Glutamatergic neuron (in vitro differentiated cells): Measurements from ENCODE around the gene MLLT1. TPM values are rescaled to one million over a fixed set of nuclear protein-coding genes. Genes with fewer than 3 reads are reported as not detected.
A peak's percentile ranks its signal among the peaks of the same experiment; 100 is the strongest.

Source experiments
- DNase-seq: peaks from one replicate; pipeline ENCODE4 v3.0.0; 2022
- H3K27ac Mint-ChIP-seq: one replicate; pipeline ENCODE4 v1.8.0; 2020; ENCODE audit warnings: mild to moderate bottlenecking, mixed read lengths, inconsistent platforms; ENCODE audit not compliant: unreplicated experiment
- H3K27me3 Mint-ChIP-seq: one replicate; pipeline ENCODE4 v1.8.0; 2020; ENCODE audit warnings: mild to moderate bottlenecking, moderate library complexity, mixed read lengths, inconsistent platforms; ENCODE audit not compliant: unreplicated experiment
- H3K36me3 Mint-ChIP-seq: one replicate; pipeline ENCODE4 v1.8.0; 2020; ENCODE audit warnings: mild to moderate bottlenecking, mixed read lengths, inconsistent platforms; ENCODE audit not compliant: unreplicated experiment
- H3K4me1 Mint-ChIP-seq: one replicate; pipeline ENCODE4 v1.8.0; 2020; ENCODE audit warnings: mild to moderate bottlenecking, low read depth, mixed read lengths, inconsistent platforms; ENCODE audit not compliant: unreplicated experiment
- H3K4me3 Mint-ChIP-seq: one replicate; pipeline ENCODE4 v1.8.0; 2020; ENCODE audit warnings: mild to moderate bottlenecking, mixed read lengths, inconsistent platforms; ENCODE audit not compliant: unreplicated experiment
- H3K9me3 Mint-ChIP-seq: one replicate; pipeline ENCODE4 v1.8.0; 2020; ENCODE audit warnings: mild to moderate bottlenecking, moderate library complexity, mixed read lengths, inconsistent platforms; ENCODE audit not compliant: unreplicated experiment
- total RNA-seq: library from RNA; stranded (reverse); fragmentation: NEBNext Ultra II Directional; extraction: Animal tissue kit (Norgen Biotek cat#: 25700); gene quantifications from one replicate; pipeline ENCODE4 v1.2.1, GENCODE V29; 2021; ENCODE audit not compliant: unreplicated experiment
- TF ChIP-seq, protein P1 (sequence below): fragments of 200-600 bp; sonication (generic); IDR thresholded peaks from one replicate; pipeline ENCODE4 v1.5.0; 2021; ENCODE audit not compliant: partially characterized antibody, unreplicated experiment

The MLLT1 gene
- total RNA-seq, 1 donor from 2014 or later, result 52.9 TPM

DNA sequence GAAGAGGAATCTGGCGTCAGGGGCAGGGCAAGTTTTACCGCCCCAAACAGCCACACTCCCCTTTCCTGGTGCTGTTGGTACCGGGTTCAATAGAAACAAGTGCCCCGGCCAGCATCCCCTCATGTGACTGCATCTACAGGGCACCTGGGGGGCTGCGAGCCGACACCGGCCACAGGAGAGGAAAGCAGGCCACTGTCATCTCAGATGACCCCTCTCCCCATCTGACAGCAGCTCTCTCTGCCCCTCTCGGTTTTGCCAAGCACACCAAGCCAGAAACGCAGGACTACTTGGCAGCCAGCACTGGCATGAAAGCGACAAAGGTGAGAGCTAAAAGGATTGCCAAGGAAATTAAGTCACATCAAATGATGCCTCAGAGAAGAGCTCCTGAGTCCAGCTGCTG lies 37.1 kb downstream of the MLLT1 start:
- H3K9me3 Mint-ChIP-seq, result peaks cover 17% of the 10 kb centered on the region
- peak overlapping the region; percentile 73 for H3K27ac Mint-ChIP-seq
- H3K4me1 Mint-ChIP-seq, result peaks cover 45% of the 10 kb centered on the region
- peaks cover 15% of the 10 kb centered on the region for H3K36me3 Mint-ChIP-seq
- TF ChIP-seq, protein P1, sequence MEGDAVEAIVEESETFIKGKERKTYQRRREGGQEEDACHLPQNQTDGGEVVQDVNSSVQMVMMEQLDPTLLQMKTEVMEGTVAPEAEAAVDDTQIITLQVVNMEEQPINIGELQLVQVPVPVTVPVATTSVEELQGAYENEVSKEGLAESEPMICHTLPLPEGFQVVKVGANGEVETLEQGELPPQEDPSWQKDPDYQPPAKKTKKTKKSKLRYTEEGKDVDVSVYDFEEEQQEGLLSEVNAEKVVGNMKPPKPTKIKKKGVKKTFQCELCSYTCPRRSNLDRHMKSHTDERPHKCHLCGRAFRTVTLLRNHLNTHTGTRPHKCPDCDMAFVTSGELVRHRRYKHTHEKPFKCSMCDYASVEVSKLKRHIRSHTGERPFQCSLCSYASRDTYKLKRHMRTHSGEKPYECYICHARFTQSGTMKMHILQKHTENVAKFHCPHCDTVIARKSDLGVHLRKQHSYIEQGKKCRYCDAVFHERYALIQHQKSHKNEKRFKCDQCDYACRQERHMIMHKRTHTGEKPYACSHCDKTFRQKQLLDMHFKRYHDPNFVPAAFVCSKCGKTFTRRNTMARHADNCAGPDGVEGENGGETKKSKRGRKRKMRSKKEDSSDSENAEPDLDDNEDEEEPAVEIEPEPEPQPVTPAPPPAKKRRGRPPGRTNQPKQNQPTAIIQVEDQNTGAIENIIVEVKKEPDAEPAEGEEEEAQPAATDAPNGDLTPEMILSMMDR, result no peak
- DNase-seq, result no peak
- H3K4me3 Mint-ChIP-seq, result no peak overlapping the region
- peaks cover 9% of the 10 kb centered on the region for H3K27me3 Mint-ChIP-seq

DNA sequence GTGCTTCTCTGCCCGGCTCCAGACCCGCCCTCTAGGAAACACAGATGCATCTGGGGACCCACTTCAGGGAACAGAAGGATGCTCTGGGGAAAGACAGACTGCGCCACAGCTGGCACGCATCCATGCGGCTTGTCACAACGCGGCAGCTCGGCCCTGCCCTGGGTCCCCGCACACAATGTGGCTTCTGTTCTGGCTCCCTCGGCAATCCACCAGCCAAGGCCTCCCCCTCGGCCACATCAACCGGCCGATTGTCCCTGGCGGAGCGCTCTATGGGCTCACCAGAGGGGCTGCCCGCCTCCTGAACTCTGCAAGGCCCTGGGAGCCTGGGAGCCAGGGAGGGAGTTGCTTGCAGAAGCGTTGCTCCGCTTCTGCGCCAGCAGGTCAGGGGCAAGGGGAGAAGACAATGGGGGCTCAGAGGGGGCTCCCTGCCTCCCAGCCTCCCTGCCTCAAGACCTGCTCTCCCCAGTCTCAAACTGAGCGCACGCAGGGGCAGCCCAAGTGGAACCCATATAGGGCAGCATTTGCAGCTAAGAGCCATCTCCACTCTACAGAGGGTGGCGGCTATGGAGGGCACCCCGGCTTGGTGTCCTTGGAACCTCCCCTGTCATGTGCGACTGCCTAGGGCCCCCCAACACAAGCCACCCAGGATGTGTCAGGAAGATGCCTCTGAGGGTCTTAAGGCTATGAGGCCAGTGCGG lies 37.9 kb downstream of the MLLT1 start:
- H3K4me3 Mint-ChIP-seq, result no peak overlapping the region

DNA sequence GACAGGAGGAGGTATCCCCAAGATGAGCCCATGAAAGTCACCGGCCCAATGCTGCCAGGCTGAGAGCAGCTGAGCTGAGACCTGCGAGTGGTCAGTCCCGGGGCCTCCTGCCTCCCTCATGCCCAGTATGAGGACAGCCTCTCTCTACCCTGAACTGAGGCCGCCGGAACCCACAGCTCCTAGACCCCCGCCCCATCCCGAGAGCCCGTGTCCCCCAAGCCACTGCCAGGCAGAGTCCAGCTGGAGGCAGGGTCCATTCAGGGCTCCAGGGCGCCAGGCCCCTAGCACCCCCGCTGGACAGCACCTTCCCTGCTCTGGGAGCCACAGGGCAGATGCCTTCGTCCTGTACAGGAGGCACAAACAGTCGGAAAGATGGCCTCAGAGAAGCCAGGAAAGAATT lies 38.7 kb downstream of the MLLT1 start:
- H3K27ac Mint-ChIP-seq, result peak overlapping the region; percentile 68
- peaks cover 8% of the 10 kb centered on the region for H3K9me3 Mint-ChIP-seq
- peaks cover 47% of the 10 kb centered on the region for H3K4me1 Mint-ChIP-seq
- H3K27me3 Mint-ChIP-seq, result peaks cover 9% of the 10 kb centered on the region
- peak overlapping the region; percentile 25 for H3K4me3 Mint-ChIP-seq
- no peak for DNase-seq
- TF ChIP-seq, protein P1, result no peak
- H3K36me3 Mint-ChIP-seq, result peaks cover under 1% of the 10 kb centered on the region

More for the DNA sequence above, 37.9 kb downstream of the MLLT1 start:
- Mint-ChIP-seq H3K27me3 (peaks cover 9% of the 10 kb centered on the region), H3K27ac (peak overlapping the region; percentile 73), H3K9me3 (peaks cover 13% of the 10 kb centered on the region), H3K36me3 (peaks cover 8% of the 10 kb centered on the region), H3K4me1 (peaks cover 45% of the 10 kb centered on the region)
- DNase-seq, result peak; percentile 50
- TF ChIP-seq, protein P1, result no peak

DNA sequence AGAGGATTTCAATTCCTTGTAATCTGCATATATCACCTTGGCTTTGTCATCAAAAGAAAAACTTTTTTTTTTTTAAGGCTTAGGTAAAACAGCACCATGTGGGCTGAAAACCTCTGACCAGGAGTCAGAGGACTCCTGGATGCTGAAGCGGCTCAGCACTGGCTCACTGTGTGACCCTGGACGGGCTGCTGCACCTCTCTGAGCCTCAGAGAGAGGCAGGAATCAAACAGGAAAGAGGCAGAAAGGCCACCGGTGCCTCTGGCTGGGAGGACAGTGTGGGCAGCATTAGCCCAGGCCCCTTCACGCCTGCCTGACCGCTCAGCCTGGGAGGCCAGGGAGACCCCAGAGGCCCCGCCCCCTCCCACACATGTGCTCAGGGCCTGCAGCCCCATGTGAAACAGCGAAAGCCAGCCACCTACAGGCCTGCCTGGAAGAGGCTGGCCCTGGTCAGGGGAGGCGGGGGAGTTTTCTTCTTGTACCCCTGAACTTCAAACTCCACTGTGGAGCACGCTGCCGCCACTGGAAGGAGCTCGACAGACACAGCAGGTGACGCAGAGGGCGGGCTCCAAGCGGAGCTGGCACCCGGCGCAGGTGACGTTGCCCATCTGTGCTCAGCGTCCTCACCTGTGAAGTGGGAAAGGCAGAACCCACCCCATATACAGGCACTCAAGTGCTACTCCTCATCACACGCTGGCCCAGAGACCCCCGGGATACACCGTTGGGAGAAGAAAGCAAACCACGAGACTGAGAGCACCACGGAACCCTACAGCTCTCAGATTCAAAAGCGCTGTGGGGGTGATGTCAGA lies 39.7 kb downstream of the MLLT1 start:
- peak; percentile 63 for DNase-seq
- peaks cover 13% of the 10 kb centered on the region for H3K27me3 Mint-ChIP-seq
- peaks cover 11% of the 10 kb centered on the region for H3K9me3 Mint-ChIP-seq
- H3K36me3 Mint-ChIP-seq, result no peaks in the 10 kb centered on the region
- TF ChIP-seq, protein P1, result no peak
- H3K27ac Mint-ChIP-seq, result peak overlapping the region; percentile 68
- H3K4me3 Mint-ChIP-seq, result peak overlapping the region; percentile 25
- H3K4me1 Mint-ChIP-seq, result peaks cover 54% of the 10 kb centered on the region
